K562 (cell line): ENCODE data around the gene WDR1. TPM values are rescaled to one million over a fixed set of nuclear protein-coding genes. Genes with fewer than 3 reads are reported as not detected.

ENCODE experiments used
- ARID1B ChIP-seq: fragments of 450-650 bp; IDR thresholded peaks from 2 replicates; pipeline ENCODE4 v1.6.1; 2016; ENCODE audit warnings: antibody characterized with exemption, mild to moderate bottlenecking, inconsistent platforms
- BRD9 ChIP-seq: fragments of 450-650 bp; IDR thresholded peaks from 2 replicates; pipeline ENCODE4 v1.6.1; 2018; ENCODE audit warnings: low read depth; ENCODE audit not compliant: partially characterized antibody
- CC2D1A ChIP-seq: fragments of 450-650 bp; IDR thresholded peaks from 2 replicates; pipeline ENCODE4 v1.6.1; 2017; ENCODE audit warnings: mild to moderate bottlenecking
- CXXC5 ChIP-seq: fragments of 250-450 bp; sonication (Bioruptor Pico); IDR thresholded peaks from 2 replicates; pipeline ENCODE4 v1.8.0; 2022; ENCODE audit warnings: inconsistent platforms, mild to moderate bottlenecking, moderate library complexity
- GTF2E2 ChIP-seq: fragments of 200-800 bp; sonication (Bioruptor generic); IDR thresholded peaks from 2 replicates; pipeline ENCODE4 v1.6.1; 2016; ENCODE audit warnings: missing genetic modification characterization, missing compliant biosample characterization
- RCOR1 ChIP-seq, 2 experiments: IDR thresholded peaks; 2 replicates each; pipeline ENCODE4 v1.6.1; 2012; ENCODE audit warnings: low read depth in 2 of 2, low read length in 2 of 2, borderline replicate concordance in 1 of 2, improper control_type of control experiment in 1 of 2
- TRIM28 ChIP-seq: fragments of 450-650 bp; IDR thresholded peaks from 2 replicates; pipeline ENCODE4 v1.6.1; 2017
- ZNF583 ChIP-seq: fragments of 250-450 bp; sonication (Bioruptor Pico); IDR thresholded peaks from 2 replicates; pipeline ENCODE4 v1.4.0; 2020
- polyA plus RNA-seq, 8 experiments: library from polyadenylated mRNA; depleted of rRNA in 4 of 8; stranded (reverse) in 5 of 8; unstranded in 3 of 8; fragments of >200 nt; fragmentation: Nextera tagmentation in 2 of 8; fragmentation: Illumina TruSeq in 1 of 8; extraction: Ambion mirVana in 2 of 8; extraction: Trizol in 1 of 8; gene quantifications; 2 replicates each; pipeline versions ENCODE4 v1.2.1 to v1.2.3, GENCODE V29; 2011 to 2014; ENCODE audit warnings: inconsistent platforms in 1 of 8, missing spikeins in 1 of 8
- total RNA-seq, 7 experiments: library from RNA; depleted of rRNA in 6 of 7; stranded (reverse); fragments of >200 nt in 6 of 7; fragmentation: Illumina TruSeq in 2 of 7; extraction: Trizol in 2 of 7; gene quantifications; 2 replicates each; pipeline versions ENCODE4 v1.2.1 to v1.2.3, GENCODE V29; 2011 to 2021; ENCODE audit warnings: low replicate concordance in 1 of 7
- TF ChIP-seq, protein P1 (sequence below), 2 experiments: fragments of 450-650 bp; IDR thresholded peaks; 2 replicates each; pipeline ENCODE4 v1.6.1; 2018; ENCODE audit warnings: mild to moderate bottlenecking in 2 of 2, low read depth in 1 of 2; ENCODE audit not compliant: partially characterized antibody in 2 of 2
- TF ChIP-seq, protein P2 (sequence below): fragments of 450-650 bp; formaldehyde crosslinking; IDR thresholded peaks from 2 replicates; pipeline ENCODE4 v1.4.0; 2020; ENCODE audit warnings: mild to moderate bottlenecking, moderate library complexity
- TF ChIP-seq, protein P3 (sequence below), 2 experiments: fragments of 450-650 bp; formaldehyde crosslinking in 1 of 2; IDR thresholded peaks; 2 replicates each; pipeline versions ENCODE4 v1.4.0 to v1.6.1; 2014 to 2020; ENCODE audit warnings: mild to moderate bottlenecking in 2 of 2, borderline replicate concordance in 1 of 2, low read depth in 1 of 2
- TF ChIP-seq, protein P4 (sequence below), 2 experiments: fragments of 450-650 bp; IDR thresholded peaks; 2 replicates each; pipeline ENCODE4 v1.6.1; 2016

The WDR1 gene
- total and polyA plus RNA-seq, 9 of the 15 experiments (the other 6 are each of a cell fraction or from before 2014, with no cell fraction given): 16.1 to 213 (median 125) TPM

DNA sequence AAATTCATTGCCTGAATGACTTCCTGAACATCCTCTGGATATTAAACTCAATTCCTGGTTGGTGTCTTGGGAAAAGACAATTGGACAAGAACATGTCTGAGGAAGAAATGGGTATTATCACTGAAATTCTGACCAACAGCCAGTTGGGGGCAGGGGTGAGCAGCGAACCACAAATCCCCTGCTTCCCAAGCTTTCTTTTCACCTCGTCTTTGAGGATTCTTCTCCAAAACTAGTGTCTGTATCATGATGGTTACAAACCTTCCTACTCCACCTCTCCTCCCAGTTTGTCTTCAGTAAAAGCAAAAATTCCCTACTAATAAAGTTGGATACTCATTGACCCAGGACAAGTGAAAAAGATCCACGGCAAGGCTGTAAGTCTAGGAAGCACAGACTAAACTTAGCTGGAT is 48.3 kb upstream of the WDR1 start (continued):
- TF ChIP-seq, protein P1, sequence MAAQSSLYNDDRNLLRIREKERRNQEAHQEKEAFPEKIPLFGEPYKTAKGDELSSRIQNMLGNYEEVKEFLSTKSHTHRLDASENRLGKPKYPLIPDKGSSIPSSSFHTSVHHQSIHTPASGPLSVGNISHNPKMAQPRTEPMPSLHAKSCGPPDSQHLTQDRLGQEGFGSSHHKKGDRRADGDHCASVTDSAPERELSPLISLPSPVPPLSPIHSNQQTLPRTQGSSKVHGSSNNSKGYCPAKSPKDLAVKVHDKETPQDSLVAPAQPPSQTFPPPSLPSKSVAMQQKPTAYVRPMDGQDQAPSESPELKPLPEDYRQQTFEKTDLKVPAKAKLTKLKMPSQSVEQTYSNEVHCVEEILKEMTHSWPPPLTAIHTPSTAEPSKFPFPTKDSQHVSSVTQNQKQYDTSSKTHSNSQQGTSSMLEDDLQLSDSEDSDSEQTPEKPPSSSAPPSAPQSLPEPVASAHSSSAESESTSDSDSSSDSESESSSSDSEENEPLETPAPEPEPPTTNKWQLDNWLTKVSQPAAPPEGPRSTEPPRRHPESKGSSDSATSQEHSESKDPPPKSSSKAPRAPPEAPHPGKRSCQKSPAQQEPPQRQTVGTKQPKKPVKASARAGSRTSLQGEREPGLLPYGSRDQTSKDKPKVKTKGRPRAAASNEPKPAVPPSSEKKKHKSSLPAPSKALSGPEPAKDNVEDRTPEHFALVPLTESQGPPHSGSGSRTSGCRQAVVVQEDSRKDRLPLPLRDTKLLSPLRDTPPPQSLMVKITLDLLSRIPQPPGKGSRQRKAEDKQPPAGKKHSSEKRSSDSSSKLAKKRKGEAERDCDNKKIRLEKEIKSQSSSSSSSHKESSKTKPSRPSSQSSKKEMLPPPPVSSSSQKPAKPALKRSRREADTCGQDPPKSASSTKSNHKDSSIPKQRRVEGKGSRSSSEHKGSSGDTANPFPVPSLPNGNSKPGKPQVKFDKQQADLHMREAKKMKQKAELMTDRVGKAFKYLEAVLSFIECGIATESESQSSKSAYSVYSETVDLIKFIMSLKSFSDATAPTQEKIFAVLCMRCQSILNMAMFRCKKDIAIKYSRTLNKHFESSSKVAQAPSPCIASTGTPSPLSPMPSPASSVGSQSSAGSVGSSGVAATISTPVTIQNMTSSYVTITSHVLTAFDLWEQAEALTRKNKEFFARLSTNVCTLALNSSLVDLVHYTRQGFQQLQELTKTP (IDR thresholded peaks at IDR 0.05; ENCODE audit: low read depth in 1 of 2, partially characterized antibody in 2 of 2): peak in 1 of 2 experiments; percentile 42
- TF ChIP-seq BRD9 (peak; percentile 90), CC2D1A (peak; percentile 74), ARID1B (0 out of 2 replicates have a peak, but pooled peaks have one; percentile 11), TRIM28 (no peak), ZNF583 (CRISPR knock-in tag) (0 out of 2 replicates have a peak, but pooled peaks have one; percentile 39), RCOR1 (IDR thresholded peaks at IDR 0.05; ENCODE audit: borderline replicate concordance in 1 of 2, low read depth in 2 of 2, low read length in 2 of 2) (peak in 1 of 2 experiments; percentile 35; a peak in 1 of 4 replicates), GTF2E2 (tag) (0 out of 2 replicates have a peak, but pooled peaks have one; percentile 31), CXXC5 (peak; percentile 23; the same call in 1 of the 2 replicates)
- TF ChIP-seq, protein P2, sequence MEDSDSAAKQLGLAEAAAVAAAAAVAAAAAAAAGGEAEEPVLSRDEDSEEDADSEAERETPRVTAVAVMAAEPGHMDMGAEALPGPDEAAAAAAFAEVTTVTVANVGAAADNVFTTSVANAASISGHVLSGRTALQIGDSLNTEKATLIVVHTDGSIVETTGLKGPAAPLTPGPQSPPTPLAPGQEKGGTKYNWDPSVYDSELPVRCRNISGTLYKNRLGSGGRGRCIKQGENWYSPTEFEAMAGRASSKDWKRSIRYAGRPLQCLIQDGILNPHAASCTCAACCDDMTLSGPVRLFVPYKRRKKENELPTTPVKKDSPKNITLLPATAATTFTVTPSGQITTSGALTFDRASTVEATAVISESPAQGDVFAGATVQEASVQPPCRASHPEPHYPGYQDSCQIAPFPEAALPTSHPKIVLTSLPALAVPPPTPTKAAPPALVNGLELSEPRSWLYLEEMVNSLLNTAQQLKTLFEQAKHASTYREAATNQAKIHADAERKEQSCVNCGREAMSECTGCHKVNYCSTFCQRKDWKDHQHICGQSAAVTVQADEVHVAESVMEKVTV (CRISPR knock-in tag): peak; percentile 88
- TF ChIP-seq, protein P3, sequence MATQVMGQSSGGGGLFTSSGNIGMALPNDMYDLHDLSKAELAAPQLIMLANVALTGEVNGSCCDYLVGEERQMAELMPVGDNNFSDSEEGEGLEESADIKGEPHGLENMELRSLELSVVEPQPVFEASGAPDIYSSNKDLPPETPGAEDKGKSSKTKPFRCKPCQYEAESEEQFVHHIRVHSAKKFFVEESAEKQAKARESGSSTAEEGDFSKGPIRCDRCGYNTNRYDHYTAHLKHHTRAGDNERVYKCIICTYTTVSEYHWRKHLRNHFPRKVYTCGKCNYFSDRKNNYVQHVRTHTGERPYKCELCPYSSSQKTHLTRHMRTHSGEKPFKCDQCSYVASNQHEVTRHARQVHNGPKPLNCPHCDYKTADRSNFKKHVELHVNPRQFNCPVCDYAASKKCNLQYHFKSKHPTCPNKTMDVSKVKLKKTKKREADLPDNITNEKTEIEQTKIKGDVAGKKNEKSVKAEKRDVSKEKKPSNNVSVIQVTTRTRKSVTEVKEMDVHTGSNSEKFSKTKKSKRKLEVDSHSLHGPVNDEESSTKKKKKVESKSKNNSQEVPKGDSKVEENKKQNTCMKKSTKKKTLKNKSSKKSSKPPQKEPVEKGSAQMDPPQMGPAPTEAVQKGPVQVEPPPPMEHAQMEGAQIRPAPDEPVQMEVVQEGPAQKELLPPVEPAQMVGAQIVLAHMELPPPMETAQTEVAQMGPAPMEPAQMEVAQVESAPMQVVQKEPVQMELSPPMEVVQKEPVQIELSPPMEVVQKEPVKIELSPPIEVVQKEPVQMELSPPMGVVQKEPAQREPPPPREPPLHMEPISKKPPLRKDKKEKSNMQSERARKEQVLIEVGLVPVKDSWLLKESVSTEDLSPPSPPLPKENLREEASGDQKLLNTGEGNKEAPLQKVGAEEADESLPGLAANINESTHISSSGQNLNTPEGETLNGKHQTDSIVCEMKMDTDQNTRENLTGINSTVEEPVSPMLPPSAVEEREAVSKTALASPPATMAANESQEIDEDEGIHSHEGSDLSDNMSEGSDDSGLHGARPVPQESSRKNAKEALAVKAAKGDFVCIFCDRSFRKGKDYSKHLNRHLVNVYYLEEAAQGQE (IDR thresholded peaks at IDR 0.05; ENCODE audit: borderline replicate concordance): peak; percentile 91; the same call in 1 of the 2 replicates
- TF ChIP-seq, protein P3 (CRISPR knock-in tag; IDR thresholded peaks at IDR 0.05; ENCODE audit: low read depth): no peak
- TF ChIP-seq, protein P4, sequence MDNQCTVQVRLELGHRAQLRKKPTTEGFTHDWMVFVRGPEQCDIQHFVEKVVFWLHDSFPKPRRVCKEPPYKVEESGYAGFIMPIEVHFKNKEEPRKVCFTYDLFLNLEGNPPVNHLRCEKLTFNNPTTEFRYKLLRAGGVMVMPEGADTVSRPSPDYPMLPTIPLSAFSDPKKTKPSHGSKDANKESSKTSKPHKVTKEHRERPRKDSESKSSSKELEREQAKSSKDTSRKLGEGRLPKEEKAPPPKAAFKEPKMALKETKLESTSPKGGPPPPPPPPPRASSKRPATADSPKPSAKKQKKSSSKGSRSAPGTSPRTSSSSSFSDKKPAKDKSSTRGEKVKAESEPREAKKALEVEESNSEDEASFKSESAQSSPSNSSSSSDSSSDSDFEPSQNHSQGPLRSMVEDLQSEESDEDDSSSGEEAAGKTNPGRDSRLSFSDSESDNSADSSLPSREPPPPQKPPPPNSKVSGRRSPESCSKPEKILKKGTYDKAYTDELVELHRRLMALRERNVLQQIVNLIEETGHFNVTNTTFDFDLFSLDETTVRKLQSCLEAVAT (IDR thresholded peaks at IDR 0.05): 0 out of 4 replicates have a peak, but pooled peaks of 1 of the 2 experiments have one; percentile 52
